ENCODE results near the gene JAZF1.

DNA sequence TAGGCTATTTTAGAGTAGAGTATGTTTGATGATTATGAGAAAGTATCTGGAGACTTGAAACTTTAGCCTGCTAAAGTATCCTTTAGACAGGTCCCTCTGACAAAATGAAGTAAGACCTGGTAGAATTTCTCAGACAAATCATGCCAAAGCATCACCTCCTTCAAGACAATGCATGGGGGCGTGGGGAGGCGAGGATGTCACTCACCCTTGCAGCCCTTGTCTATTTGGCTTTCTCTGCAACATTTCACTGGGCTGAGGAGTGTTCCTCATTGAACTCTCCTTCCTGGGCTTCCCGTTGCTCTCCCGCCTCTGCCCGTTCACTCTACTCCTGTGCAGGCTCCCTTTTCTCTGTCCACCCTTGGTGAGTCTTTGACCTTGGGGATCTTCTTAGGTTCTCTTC lies 98.5 kb downstream of the JAZF1 start:
- TF ChIP-seq, protein P1, sequence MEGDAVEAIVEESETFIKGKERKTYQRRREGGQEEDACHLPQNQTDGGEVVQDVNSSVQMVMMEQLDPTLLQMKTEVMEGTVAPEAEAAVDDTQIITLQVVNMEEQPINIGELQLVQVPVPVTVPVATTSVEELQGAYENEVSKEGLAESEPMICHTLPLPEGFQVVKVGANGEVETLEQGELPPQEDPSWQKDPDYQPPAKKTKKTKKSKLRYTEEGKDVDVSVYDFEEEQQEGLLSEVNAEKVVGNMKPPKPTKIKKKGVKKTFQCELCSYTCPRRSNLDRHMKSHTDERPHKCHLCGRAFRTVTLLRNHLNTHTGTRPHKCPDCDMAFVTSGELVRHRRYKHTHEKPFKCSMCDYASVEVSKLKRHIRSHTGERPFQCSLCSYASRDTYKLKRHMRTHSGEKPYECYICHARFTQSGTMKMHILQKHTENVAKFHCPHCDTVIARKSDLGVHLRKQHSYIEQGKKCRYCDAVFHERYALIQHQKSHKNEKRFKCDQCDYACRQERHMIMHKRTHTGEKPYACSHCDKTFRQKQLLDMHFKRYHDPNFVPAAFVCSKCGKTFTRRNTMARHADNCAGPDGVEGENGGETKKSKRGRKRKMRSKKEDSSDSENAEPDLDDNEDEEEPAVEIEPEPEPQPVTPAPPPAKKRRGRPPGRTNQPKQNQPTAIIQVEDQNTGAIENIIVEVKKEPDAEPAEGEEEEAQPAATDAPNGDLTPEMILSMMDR (IDR thresholded peaks at IDR 0.05; ENCODE audit: low read length) = no peak
- TF ChIP-seq EZH2 (optimal IDR thresholded peaks at IDR 0.05; ENCODE audit: low read depth, low read length) = no peak

Data from MM.1S (cell line).